Lung (tissue), 12 donors: ENCODE data around the gene CCPG1. TPM values are rescaled to one million over a fixed set of nuclear protein-coding genes. Genes with fewer than 3 reads are reported as not detected.

Experiments used
- ATAC-seq: fragments of 200-7000 bp; cut with Tn5 transposase; one replicate; pipeline ENCODE4 v1.9.1; 2020; ENCODE audit warnings: moderate number of reproducible peaks; ENCODE audit not compliant: insufficient read depth, low FRiP score
- DNase-seq, 3 donors: peaks; one replicate each; pipeline ENCODE4 v3.0.0-alpha.2; 2013 to 2017
- H3K27ac ChIP-seq, 2 donors: one replicate each; pipeline ENCODE4 v1.5.1; 2013; ENCODE audit warnings: mild to moderate bottlenecking in 2 of 2, moderate library complexity in 2 of 2, control low read depth in 1 of 2, inconsistent platforms in 1 of 2, low read depth in 1 of 2, low read length in 1 of 2
- H3K27me3 ChIP-seq, 3 donors: one replicate each; pipeline ENCODE4 v1.5.1; 2013; ENCODE audit warnings: low read length in 2 of 3; ENCODE audit not compliant: control insufficient read depth in 3 of 3, insufficient read depth in 3 of 3
- H3K36me3 ChIP-seq, 4 donors: one replicate each; pipeline ENCODE4 v1.5.1; 2013; ENCODE audit warnings: low read length in 4 of 4, mild to moderate bottlenecking in 1 of 4, moderate library complexity in 1 of 4; ENCODE audit not compliant: control insufficient read depth in 4 of 4, insufficient read depth in 4 of 4
- H3K4me1 ChIP-seq, 5 donors: one replicate each; pipeline ENCODE4 v1.5.1; 2013; ENCODE audit warnings: low read length in 5 of 5, mild to moderate bottlenecking in 2 of 5, moderate library complexity in 1 of 5; ENCODE audit not compliant: control insufficient read depth in 5 of 5, insufficient read depth in 5 of 5
- H3K4me3 ChIP-seq: one replicate; pipeline ENCODE4 v1.5.1; 2013; ENCODE audit warnings: mild to moderate bottlenecking, control low read depth, moderate library complexity
- H3K9ac ChIP-seq, 2 donors: one replicate each; pipeline ENCODE4 v1.5.1; 2013; ENCODE audit warnings: low read length in 2 of 2, control low read depth in 1 of 2; ENCODE audit not compliant: insufficient read depth in 1 of 2
- H3K9me3 ChIP-seq, 4 donors: one replicate each; pipeline ENCODE4 v1.5.1; 2013; ENCODE audit warnings: low read length in 3 of 4, mild to moderate bottlenecking in 1 of 4, moderate library complexity in 1 of 4; ENCODE audit not compliant: control insufficient read depth in 4 of 4, insufficient read depth in 3 of 4
- CTCF ChIP-seq: IDR thresholded peaks from 2 replicates; pipeline ENCODE4 v1.5.1; 2012; ENCODE audit warnings: mild to moderate bottlenecking; ENCODE audit errors: control extremely low read depth, extremely low read depth
- WGBS, 2 donors: extraction: QIAGEN DNeasy Blood & Tissue Kit; methylation state at CpG; one replicate each; pipeline ENCODE4 v1.1.7; 2013; 5-methylcytosine and 5-hydroxymethylcytosine counted together
- polyA plus RNA-seq, 2 donors: library from polyadenylated mRNA; stranded (reverse); fragments of 200-250 nt; gene quantifications; one replicate each; pipeline ENCODE4 v1.2.1, GENCODE V29; 2013
- total RNA-seq, 2 donors: library from RNA; depleted of rRNA in 1 of 2; stranded (reverse); fragments of >200 nt in 1 of 2; gene quantifications; one replicate each; pipeline ENCODE4 v1.2.1, GENCODE V29; 2014 to 2021
- donor health status: control.
- donor health status: control.
- donor health status: Bipolar disorder and iron deficiency.
- donor health status: healthy.
- donor health status: DM: yes; HTN: yes; CAD: no.

CCPG1 gene
- total and polyA plus RNA-seq, 4 donors, result 24.0 to 75.0 (median 53.8) TPM

- ATAC-seq (peak; percentile 99), DNase-seq (peak; percentile 89 to 95 (median 91))
- no peaks in the 10 kb centered on the region for H3K27me3 ChIP-seq
- 1% methylated on average over 49 of the region's 49 CpGs for WGBS, 2 donors
- TF ChIP-seq CTCF, result no peak
- H3K36me3 ChIP-seq, result no peaks in the 10 kb centered on the region
- no peaks in the 10 kb centered on the region for H3K9me3 ChIP-seq
- H3K27ac ChIP-seq, result peak within 1 kb of the TSS; percentile 76 to 97
- peak within 1 kb of the TSS; percentile 85 to 86 for H3K9ac ChIP-seq
- H3K4me3 ChIP-seq, result peak within 1 kb of the TSS; percentile 83
- peaks cover 0 to 11% (median 3%) of the 10 kb centered on the region in 5 donors for H3K4me1 ChIP-seq
Measured at GRCh38 chr15:55318588-55319494, 89.3 kb downstream of the CCPG1 start, which contains the start of the genes PIGB and PIGBOS1. Gene PIGB (plus strand): TSS chr15:55319222. CDS start chr15:55319251, 29 bp downstream. Gene PIGBOS1 (minus strand): TSS chr15:55319123. CDS start chr15:55317792, 1,331 bp downstream.

Other genes starting within 250 kb of the CCPG1 start
- gene RSL24D1, start 211.4 kb downstream of the CCPG1 start, total RNA-seq, result 100 to 1,000 TPM in 1 of 2 donors, 10 to 100 TPM in 1; 47.6 to 102 TPM
- 10 to 100 TPM; 45.9 to 80.3 TPM for gene RSL24D1, start 211.4 kb downstream of the CCPG1 start, polyA plus RNA-seq
- gene RAB27A, start 118.5 kb downstream of the CCPG1 start, total RNA-seq, result 10 to 100 TPM; 55.1 to 71.7 TPM
- 10 to 100 TPM; 24.4 to 77.1 TPM for gene RAB27A, start 118.5 kb downstream of the CCPG1 start, polyA plus RNA-seq
- gene PIGBOS1, start 89.2 kb downstream of the CCPG1 start, total RNA-seq, result 10 to 100 TPM; 12.9 to 17.1 TPM
- gene PIGBOS1, start 89.2 kb downstream of the CCPG1 start, polyA plus RNA-seq, result 10 to 100 TPM; 19.1 to 29.0 TPM
- gene PIGB, start 89.1 kb downstream of the CCPG1 start, total RNA-seq, result 10 to 100 TPM in 1 of 2 donors, 1 to 10 TPM in 1; 9.8 to 15.3 TPM
- gene PIGB, start 89.1 kb downstream of the CCPG1 start, polyA plus RNA-seq, result 10 to 100 TPM; 10.6 to 17.0 TPM
- gene PIERCE2, start 136 bp upstream of the CCPG1 start, total RNA-seq, result 1 to 10 TPM; 5.7 to 5.9 TPM
- gene PIERCE2, start 136 bp upstream of the CCPG1 start, polyA plus RNA-seq, result 10 to 100 TPM in 1 of 2 donors, 1 to 10 TPM in 1; 2.8 to 10.3 TPM
- gene DNAAF4, start 99.9 kb upstream of the CCPG1 start, total RNA-seq, result 1 to 10 TPM; 9.1 to 9.9 TPM
- gene DNAAF4, start 99.9 kb upstream of the CCPG1 start, polyA plus RNA-seq, result 1 to 10 TPM; 5.8 to 9.8 TPM
- 10 to 100 TPM in 1 of 2 donors, 1 to 10 TPM in 1; 7.9 to 17.9 TPM for gene PYGO1, start 180.0 kb upstream of the CCPG1 start, total RNA-seq
- gene PYGO1, start 180.0 kb upstream of the CCPG1 start, polyA plus RNA-seq, result 1 to 10 TPM; 1.3 to 1.6 TPM